OCI-LY7 (cell line): ENCODE results near the gene HSPA6. TPM values are rescaled to one million over a fixed set of nuclear protein-coding genes. Genes with fewer than 3 reads are reported as not detected.
"Not testable (repeated sequence)": the region's sequence is repeated elsewhere in the genome, so short reads cannot be mapped to it uniquely, and the experiment has no call there.

Experiments
- BruUV-seq: library from RNA; stranded (reverse); fragments of 400-500 nt; replicated peaks from 2 replicates; lab custom pipeline; 2021; lab: Mats Ljungman, UMichigan
- CTCF ChIA-PET: fragments of 300-600 bp; sonication (Branson Sonifier 250); formaldehyde crosslinking; loops from one replicate; lab custom pipeline; 2022; ENCODE audit warnings: antibody characterized with exemption; ENCODE audit not compliant: unreplicated experiment; lab: Charles Lee
- POLR2A ChIA-PET: fragments of 300-600 bp; sonication (Branson Sonifier 250); formaldehyde crosslinking; loops from one replicate; lab custom pipeline; 2022; ENCODE audit warnings: antibody characterized with exemption; lab: Charles Lee
- DNase-seq: peaks from one replicate; pipeline ENCODE4 v3.0.0-alpha.2; 2015; ENCODE audit warnings: low spot score
- H2AFZ ChIP-seq: fragments of 200-600 bp; sonication (generic), shearing (Covaris generic); 2 replicates; pipeline ENCODE4 v1.6.1; 2014; ENCODE audit warnings: mild to moderate bottlenecking, antibody characterized with exemption, low read length, moderate library complexity
- H3K27ac ChIP-seq: fragments of 200-600 bp; sonication (generic); 2 replicates; pipeline ENCODE4 v1.5.1; 2014; ENCODE audit warnings: mixed run types, low read depth, mild to moderate bottlenecking, moderate library complexity, low read length, inconsistent platforms; ENCODE audit not compliant: poor library complexity, severe bottlenecking
- H3K36me3 ChIP-seq: fragments of 200-600 bp; sonication (generic); 2 replicates; pipeline ENCODE4 v1.6.1; 2014; ENCODE audit warnings: mild to moderate bottlenecking, antibody characterized with exemption, low read length, moderate library complexity, mixed read lengths; ENCODE audit not compliant: insufficient read depth
- H3K4me1 ChIP-seq: fragments of 200-600 bp; sonication (generic); 2 replicates; pipeline ENCODE4 v1.5.1; 2014; ENCODE audit warnings: mild to moderate bottlenecking, low read length; ENCODE audit not compliant: insufficient read depth, poor library complexity, severe bottlenecking
- H3K4me2 ChIP-seq: fragments of 200-600 bp; sonication (generic); 2 replicates; pipeline ENCODE4 v1.6.1; 2014; ENCODE audit warnings: mild to moderate bottlenecking, low read length
- H3K4me3 ChIP-seq: fragments of 200-600 bp; sonication (generic); 2 replicates; pipeline ENCODE4 v1.5.1; 2014; ENCODE audit warnings: mild to moderate bottlenecking, low read depth, low read length; ENCODE audit not compliant: poor library complexity, severe bottlenecking
- H3K79me2 ChIP-seq: fragments of 200-600 bp; sonication (generic); 2 replicates; pipeline ENCODE4 v1.6.1; 2016; ENCODE audit warnings: low read depth, mild to moderate bottlenecking, low read length, moderate library complexity, mixed read lengths; ENCODE audit not compliant: insufficient read depth
- H3K9me2 ChIP-seq: fragments of 200-600 bp; sonication (generic); 2 replicates; pipeline ENCODE4 v1.6.1; 2016; ENCODE audit warnings: mild to moderate bottlenecking, low read length, mixed read lengths; ENCODE audit not compliant: insufficient read depth
- H3K9me3 ChIP-seq: fragments of 200-600 bp; sonication (generic); 2 replicates; pipeline ENCODE4 v1.6.1; 2014; ENCODE audit warnings: mild to moderate bottlenecking, mixed run types, low read length, mixed read lengths
- H4K20me1 ChIP-seq: fragments of 200-600 bp; sonication (generic); 2 replicates; pipeline ENCODE4 v1.6.1; 2014; ENCODE audit warnings: mild to moderate bottlenecking, antibody characterized with exemption, low read length, moderate library complexity, mixed read lengths; ENCODE audit not compliant: insufficient read depth
- intact Hi-C: fragments of 100-400 bp; cut with micrococcal nuclease; formaldehyde crosslinking; loops from one replicate; pipeline ENCODE4 v1.10.0; 2022; ENCODE audit not compliant: unreplicated experiment
- total RNA-seq, 2 experiments: library from RNA; depleted of rRNA in 1 of 2; stranded (reverse); fragments of >200 nt in 1 of 2; shearing (Covaris generic) in 1 of 2; gene quantifications; 2 replicates each; pipeline ENCODE4 v1.2.3, GENCODE V29; 2014 to 2022

The HSPA6 gene
- total RNA-seq, 2 experiments from 2014 or later: 0.13 TPM; not detected in 1

DNA sequence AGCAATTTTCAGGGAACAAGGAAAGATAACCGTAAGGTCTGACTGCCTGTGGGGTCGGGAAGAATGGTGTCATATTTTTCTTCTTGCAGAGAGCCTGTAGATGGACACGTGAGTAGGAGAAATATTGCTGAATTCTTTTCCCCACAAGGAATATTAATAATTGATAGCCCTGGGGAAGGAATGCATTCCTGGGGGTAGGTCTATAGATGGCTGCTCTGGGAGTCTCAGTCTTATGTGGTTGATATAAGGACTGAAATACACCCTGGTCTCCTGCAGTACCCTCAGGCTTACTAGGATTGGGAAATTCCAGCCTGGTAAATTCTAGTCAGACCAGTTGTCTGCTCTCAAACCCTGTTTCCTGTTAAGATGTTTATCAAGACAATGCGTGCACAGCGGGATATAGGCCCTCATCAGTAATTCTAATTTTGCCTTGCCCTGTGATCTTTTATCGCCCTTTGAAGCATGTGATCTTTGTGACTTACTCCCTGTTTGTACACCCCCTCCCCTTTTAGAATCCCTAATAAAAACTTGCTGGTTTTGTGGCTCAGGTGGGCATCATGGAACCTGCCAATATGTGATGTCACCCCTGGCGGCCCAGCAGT lies 12.8 kb downstream of the HSPA6 start:
- CTCF ChIA-PET, H2AFZ ChIP-seq, H3K4me3 ChIP-seq, H3K4me1 ChIP-seq, BruUV-seq, H3K9me2 ChIP-seq, H3K36me3 ChIP-seq, H3K4me2 ChIP-seq, intact Hi-C loops, POLR2A ChIA-PET, H4K20me1 ChIP-seq, H3K9me3 ChIP-seq, H3K79me2 ChIP-seq, DNase-seq, H3K27ac ChIP-seq: not testable (repeated sequence)

DNA sequence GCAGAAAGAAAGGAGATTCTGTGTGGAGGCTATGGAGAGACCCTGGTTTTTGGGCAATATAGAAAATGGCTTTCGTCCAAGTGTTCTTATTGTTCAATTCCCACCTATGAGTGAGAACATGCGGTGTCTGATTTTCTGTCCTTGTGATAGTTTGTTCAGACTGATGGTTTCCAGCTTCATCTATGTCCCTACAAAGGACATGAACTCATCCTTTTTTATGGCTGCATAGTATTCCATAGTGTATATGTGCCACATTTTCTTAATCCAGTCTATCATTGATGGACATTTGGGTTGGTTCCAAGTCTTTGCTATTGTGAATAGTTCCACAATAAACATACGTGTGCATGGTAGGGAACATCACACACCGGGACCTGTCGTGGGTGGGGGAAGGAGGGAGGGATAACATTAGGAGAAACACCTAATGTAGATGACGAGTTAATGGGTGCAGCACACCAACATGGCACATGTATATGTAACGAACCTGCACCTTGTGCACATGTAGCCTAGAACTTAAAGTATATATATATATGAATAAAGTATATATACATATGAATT lies 14.7 kb downstream of the HSPA6 start:
- H3K36me3 ChIP-seq, H4K20me1 ChIP-seq, POLR2A ChIA-PET, H3K79me2 ChIP-seq, H3K9me2 ChIP-seq, H3K4me1 ChIP-seq, H2AFZ ChIP-seq, H3K9me3 ChIP-seq, DNase-seq, intact Hi-C loops, H3K27ac ChIP-seq, CTCF ChIA-PET, H3K4me3 ChIP-seq, BruUV-seq, H3K4me2 ChIP-seq: not testable (repeated sequence)

DNA sequence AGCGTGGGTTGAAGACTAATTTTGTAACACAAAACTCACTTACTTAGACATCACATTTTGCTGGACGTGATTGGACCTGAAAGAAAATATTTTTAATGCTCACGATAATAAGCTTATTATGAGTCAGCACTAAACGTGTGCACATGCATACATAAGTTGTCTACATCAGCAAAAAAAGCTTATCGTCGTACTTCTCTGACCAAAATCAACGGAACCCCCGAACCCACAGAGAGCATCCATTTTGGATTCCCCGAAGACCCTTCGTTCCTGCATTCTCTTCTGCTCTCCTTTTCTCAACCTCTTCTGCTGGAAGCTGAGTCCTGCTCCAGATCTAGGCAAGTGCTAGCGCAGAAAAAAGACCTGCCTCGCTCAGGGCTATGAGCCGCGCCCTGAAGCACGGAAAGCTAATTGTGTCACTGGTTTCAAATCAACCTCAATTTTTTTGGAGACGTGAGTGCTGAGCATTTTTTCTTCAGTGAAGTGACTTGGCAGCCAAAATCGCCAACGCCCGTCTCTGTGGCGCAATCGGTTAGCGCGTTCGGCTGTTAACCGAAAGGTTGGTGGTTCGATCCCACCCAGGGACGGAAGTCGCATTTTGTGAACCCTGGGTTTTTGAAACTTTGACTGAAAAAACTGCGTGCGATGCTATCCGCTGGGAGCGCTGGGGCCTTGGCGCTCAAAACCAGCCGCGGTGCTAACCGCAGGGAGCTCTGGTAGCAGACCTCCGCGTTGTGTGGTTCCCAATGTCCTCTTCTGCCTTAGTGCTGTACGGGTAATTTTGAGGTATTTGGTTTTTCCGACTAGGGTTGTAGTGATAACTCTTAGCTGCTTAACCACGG lies 15.6 kb downstream of the HSPA6 start:
- H3K9me3 ChIP-seq, BruUV-seq, H3K79me2 ChIP-seq, H3K9me2 ChIP-seq, H2AFZ ChIP-seq, H4K20me1 ChIP-seq, H3K36me3 ChIP-seq, H3K4me1 ChIP-seq, H3K4me3 ChIP-seq, H3K27ac ChIP-seq, DNase-seq, intact Hi-C loops, CTCF ChIA-PET: not testable (repeated sequence)
- POLR2A ChIA-PET: interaction anchor here (0.6 kb wide), 1 partner anchor 234 kb away, joined by 3 read pairs; no protein-coding TSS in a partner anchor
- H3K4me2 ChIP-seq: peak overlapping the region; percentile 26; the same call in 1 of the 2 replicates

DNA sequence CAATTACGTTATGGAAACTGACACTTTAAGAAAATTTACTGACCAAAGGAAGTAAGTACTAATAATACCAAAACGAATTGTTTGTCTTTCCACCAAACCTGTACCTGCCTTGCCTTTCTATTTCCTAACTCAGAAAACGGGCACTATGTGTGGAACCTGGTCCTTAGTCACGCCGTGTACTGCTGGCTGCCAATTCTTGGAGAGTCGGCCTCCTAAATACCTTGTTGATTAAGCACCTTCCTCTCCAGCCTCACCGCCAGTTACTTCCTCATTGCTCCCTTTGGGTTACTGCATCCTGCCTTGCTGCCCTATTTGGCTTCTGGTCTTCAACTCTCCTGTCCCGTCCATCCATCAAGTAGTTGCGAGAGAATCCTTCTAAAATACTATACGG lies 16.2 kb downstream of the HSPA6 start:
- H3K36me3 ChIP-seq, H3K9me3 ChIP-seq, H3K79me2 ChIP-seq, H3K9me2 ChIP-seq, H4K20me1 ChIP-seq, H3K4me1 ChIP-seq, H3K4me2 ChIP-seq, H3K4me3 ChIP-seq, DNase-seq, H2AFZ ChIP-seq, H3K27ac ChIP-seq, BruUV-seq, intact Hi-C loops, CTCF ChIA-PET, POLR2A ChIA-PET: not testable (repeated sequence)

DNA sequence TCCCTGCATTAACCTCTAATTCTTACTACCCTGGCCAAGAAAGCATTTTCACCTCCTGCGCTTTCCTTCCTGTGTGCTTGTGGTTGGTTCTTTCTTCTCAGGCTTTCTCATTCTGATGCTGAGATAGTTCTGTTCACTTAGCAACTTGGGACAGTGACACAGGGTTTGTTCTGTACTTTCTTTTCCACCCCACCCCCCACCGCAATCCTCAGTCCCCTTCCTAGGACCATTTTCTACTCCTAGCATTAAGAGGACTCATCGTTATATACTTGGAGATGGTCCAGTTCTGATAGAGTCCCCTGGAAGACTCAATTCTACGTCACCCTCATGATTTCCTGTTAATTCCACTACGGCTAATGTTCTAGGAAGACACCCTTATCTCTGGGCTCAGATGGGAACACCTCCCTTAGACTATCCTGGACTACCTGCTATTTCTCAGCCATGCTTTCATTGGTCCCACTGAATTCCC lies 17.8 kb downstream of the HSPA6 start:
- DNase-seq, H2AFZ ChIP-seq, H3K9me3 ChIP-seq, H3K9me2 ChIP-seq, H3K36me3 ChIP-seq, H3K4me2 ChIP-seq, H4K20me1 ChIP-seq, POLR2A ChIA-PET, intact Hi-C loops, H3K79me2 ChIP-seq, CTCF ChIA-PET, H3K27ac ChIP-seq, H3K4me1 ChIP-seq, H3K4me3 ChIP-seq, BruUV-seq: not testable (repeated sequence)

DNA sequence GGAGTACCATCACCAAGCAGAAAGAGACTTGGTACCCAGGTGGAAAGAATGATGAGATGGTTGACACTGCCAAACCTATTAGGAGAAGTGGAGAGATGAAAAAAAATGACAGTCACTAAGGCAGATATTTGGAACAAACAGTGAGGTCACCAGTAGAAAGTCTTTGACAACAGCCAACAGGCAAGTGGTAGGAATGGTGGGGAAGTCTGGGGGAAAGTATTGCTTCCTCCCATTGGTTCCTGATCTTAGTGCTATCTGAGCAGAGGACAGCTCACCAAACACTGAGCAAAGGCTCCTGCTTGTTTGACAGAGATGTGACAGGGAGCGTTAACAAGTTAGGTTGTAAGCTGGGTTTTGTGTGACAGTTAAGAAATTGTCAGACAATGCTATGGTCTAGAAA lies 18.8 kb downstream of the HSPA6 start:
- H3K27ac ChIP-seq, intact Hi-C loops, H3K4me2 ChIP-seq, DNase-seq, H4K20me1 ChIP-seq, H3K4me3 ChIP-seq, H3K9me2 ChIP-seq, H3K9me3 ChIP-seq, H3K4me1 ChIP-seq, H2AFZ ChIP-seq, CTCF ChIA-PET, H3K79me2 ChIP-seq, H3K36me3 ChIP-seq, BruUV-seq: not testable (repeated sequence)
- POLR2A ChIA-PET: interaction anchor here (0.7 kb wide), 1 partner anchor 195 kb away, joined by 3 read pairs; no protein-coding TSS in a partner anchor
